HG03432 (cell line): ENCODE data around the gene CD58.
"Not testable (repeated sequence)": the region's sequence is repeated elsewhere in the genome, so short reads cannot be mapped to it uniquely, and the experiment has no call there.

ENCODE experiments used
- ATAC-seq: cut with Tn5 transposase; IDR thresholded peaks from one replicate; pipeline ENCODE4 v1.9.1; 2021; ENCODE audit warnings: mild to moderate bottlenecking, moderate library complexity; ENCODE audit not compliant: unreplicated experiment

The CD58 gene

DNA sequence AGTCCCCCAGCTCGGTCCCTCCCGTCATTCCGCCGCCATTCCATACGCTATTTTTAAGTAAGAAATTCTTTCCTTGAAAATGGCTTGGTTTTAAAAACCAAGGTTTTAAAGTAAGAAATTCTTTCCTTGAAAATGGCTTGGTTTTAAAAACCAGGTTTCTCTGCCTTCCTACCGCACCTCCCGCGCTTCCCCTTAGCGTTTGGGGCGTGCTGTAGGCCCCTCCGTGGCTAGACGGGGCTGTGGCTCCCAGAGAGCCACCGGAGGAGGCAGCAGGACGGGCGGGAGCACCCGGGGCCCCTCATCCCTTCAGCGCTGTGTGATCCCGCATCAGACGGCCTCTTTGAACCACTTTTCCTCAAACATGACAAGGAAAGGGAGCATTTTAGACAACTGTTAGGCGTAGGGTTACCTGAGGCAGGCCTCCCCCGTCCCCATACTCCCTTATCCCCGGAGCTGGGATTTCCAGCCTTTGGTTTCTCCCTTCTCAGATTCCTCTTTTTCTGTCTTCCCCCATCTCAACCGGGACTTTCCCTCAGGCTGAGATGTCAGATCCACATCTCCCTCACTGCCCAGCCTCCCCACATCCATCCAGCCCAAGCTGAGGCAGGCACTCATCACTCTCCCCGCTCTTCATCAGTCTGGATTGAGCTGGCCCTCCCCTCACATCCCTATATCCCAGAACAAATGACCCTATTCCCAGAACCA is 541 bp upstream of the CD58 start:
- no peak for ATAC-seq

DNA sequence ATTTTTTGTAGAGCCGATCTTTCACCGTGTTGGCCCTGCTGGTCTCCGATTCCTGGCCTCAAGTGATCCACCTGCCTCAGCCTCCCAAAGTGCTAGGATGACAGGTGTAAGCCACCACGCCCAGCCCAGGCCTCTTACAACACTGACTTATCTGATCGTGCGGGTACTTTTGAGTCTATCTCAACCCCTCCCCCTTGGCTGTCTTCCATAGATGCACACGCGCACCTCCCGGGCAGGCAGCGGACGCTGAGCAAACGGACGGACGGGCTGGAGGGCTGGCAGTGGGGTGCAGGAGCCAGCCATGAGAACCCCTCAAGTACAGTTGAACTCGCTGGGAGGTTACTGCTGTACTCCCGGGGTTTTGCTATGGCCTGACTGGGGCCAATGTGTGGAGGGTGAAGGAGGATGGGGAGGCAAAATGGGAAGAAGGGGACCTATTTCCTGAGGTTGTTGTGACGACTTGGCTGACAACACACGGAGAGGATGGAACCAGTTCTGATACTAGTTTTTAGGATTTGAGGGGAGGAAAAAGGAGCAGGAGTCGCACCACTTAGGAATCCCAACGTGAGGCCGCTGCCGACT is 959 bp downstream of the CD58 start:
- ATAC-seq = peak; percentile 12

DNA sequence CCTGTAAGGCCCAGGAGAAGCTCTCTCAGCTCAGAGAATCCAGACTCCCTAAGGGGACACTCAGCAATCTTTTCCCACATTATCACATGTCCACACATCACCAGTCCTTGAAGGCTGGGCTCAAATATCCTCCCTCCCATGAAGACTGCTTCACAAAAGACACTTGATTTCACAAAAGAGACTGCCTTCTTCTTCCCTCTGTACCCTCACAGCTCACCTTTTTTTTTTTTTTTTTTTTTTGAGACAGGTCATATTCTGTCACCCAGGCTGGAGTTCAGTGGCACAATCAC is 1.5 kb downstream of the CD58 start:
- no peak for ATAC-seq

DNA sequence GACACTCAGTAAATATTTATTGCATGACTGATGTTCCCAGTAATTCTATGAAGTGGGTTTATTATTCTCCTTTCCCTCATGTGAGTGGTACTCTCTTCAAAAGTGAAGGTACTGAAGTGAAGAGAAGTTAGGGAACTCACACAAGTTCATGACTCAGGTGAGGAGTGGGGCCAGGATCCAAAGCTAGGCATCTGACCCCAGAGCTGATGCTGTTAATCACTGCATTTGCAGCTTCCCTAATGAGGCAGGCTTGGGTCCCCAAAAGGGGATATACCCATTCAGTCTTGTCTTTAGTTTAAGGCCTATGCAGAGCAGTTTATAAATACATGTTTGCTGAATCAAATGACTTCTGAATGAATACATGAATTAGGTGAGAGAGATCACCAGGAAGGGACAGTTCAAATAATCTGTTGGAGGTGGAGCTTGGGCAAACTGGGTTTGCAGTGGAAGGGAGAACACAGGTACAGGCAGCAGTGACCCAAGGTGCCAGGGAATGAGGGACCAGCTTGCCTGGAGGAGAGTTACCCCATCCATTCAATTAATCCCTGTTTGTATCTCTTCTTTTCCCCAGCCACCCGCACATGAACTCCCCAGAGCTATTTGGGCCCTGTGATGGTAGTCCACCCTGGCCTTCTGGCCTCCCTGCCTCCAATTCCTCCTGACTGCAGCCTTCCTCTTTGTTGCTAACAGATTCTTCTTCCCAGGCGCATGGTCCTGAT is 2.0 kb downstream of the CD58 start:
- no peak for ATAC-seq

DNA sequence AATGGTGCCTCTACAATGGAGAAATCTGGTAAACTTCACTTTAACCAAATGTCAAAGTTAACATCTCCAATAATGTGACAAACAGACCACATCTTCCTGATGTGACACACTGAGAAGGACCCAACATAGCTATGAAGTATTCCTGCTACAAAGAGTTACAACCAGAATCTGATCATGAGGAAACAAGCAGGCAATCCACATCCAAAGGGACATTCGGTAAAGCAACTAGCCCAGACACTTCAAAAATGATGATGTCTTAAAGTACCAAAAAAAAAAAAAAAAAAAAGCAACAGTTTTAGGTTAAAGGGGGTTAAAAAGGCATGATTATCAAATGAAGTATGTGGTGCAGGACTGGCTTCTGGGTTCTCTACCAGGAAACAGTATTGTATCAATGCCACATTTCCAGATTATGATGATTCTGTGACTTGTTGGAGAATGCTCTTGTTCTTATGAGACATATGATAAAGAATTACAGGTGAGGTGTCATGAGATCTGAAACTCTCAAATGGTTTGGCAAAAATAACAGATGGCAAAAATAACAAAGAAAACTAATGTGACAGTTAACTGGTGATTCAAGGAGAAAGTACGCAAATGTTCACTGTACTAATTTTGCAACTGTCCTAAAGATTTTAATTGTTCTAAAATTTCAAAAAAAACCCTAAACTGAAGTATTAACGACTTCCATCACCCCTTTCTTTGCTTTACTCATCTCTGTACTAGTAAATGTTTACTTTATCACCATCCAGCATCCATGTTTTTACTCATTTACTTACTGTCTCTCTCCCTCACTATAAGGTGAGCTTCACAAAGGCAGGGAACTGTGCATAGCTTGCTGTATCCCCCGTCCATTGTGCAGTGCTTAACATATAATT is 2.8 kb downstream of the CD58 start:
- no peak for ATAC-seq

DNA sequence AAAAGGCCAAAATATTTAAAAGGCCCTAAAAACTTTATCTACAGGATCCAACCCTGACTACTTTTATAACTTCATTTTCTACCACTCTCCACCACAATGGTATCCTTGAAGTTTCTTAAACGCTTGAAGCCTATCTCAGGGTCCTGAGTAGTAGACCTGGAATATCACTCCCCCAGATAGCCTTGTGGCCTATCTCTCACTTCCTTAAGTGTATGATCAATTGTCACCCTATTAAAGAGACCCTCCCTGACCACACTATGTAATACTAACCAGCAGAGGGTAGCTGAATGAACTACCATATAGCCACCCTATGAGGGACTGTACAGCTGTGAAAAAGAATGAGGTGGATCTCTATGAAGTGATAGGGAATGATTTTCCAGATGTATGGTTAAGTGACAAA is 5.6 kb downstream of the CD58 start:
- ATAC-seq = no peak

DNA sequence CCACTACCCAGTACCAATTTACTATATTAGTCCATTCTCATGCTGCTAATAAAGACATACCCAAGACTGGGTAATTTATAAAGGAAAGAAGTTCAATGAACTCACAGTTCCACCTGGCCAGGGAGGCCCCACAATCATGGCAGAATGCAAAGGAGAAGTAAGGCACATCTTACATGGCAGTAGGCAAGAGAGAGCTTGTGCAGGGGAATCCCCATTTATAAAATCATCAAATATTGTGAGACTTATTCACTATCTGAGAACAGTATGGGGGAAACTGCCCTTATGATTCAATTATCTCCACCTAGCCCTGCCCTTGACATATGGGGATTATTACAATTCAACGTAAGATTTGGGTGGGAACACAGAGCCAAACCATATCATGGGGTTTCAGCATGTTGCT is 6.4 kb downstream of the CD58 start:
- ATAC-seq = no peak

DNA sequence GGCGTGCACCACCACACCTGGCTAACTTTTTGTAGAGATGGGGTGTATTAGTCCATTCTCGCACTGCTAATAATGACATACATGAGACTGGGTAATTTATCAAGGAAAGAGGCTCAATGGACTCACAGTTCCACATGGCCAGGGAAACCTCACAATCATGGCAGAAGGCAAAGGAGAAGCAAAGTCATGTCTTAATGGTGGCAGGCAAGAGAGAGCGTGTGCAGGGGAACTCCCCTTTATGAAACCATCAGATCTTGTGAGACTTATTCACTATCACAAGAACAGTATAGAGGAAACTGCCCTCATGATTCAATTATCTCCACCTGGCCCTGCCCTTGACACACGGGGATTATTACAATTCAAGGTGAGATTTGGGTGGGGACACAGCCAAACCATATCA is 8.4 kb downstream of the CD58 start:
- not testable (repeated sequence) for ATAC-seq

DNA sequence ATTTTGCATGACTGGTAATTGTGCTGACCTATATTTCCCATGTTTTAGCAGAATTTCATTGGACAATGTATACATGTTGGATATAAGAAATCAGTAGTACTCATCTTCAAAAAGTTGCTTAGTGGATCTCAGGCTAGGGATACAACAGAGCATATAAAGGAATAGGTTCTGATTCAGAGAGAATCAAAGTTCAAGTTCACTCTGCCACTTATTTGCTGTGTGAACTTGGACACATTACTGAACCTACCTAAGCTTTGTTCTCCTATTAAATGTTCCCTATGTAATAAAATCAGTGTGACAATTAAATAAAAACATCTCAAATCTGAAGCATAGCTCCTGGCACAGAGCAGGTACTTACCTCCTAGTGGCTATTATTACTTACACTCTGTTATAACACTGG is 9.3 kb downstream of the CD58 start:
- no peak for ATAC-seq

DNA sequence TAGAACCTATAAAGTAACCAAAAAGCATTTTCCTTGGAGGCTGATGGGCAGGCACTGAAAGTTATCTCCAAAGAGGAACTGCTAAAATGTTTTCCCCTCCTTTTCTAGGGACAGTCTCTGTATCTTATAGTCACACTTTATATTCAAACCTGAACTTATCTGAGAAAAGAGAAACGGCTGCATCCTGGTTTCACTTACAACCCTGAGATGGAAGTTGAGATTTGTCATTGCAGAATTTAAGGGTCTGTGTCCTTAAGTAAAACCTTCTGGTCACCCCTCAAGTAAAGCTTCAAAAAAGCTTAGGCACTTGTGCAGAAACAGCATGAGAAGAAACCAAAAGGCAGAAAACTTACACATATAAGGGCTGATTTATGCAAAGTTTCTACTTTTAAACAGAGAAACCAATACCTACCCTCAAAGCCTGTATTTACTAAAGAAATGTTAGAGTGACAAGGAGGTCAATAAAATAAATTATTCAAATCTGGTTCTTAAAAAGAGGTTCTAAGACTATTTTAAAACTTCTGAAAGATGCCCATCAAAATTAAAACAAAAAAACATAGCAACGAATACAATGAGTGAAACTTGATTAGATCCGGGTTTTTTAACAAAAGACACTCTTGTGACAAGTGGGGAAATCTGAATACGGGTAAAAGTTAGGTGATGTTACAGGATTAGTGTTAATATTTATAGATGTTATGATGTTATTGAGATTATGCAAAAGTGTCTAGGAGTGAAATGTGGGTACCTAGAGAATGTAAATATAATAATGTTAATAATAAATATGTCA is 9.9 kb downstream of the CD58 start:
- peak; percentile 23 for ATAC-seq

DNA sequence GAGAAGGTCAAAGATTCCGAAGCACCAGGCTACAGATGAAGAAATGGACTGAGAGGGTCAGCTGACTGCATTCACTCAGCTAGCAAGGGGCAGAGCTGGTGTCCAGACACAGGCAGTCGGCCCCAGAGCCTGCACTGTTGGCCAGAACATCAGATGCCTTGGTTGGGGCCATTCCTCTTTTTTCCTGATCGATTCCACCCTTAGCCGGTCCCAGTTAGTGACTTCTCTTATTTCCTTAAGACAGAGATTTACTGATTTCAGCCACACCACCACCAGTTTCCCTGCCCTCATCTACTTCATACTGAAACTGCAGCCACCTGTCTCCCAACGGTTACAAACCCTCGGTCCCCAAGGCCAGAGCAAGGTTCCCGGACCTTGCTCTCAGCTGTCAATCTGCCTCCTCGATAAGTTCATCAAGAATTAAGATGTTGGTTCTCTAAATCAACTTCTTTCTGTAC is 11.5 kb downstream of the CD58 start:
- ATAC-seq = peak; percentile 38

DNA sequence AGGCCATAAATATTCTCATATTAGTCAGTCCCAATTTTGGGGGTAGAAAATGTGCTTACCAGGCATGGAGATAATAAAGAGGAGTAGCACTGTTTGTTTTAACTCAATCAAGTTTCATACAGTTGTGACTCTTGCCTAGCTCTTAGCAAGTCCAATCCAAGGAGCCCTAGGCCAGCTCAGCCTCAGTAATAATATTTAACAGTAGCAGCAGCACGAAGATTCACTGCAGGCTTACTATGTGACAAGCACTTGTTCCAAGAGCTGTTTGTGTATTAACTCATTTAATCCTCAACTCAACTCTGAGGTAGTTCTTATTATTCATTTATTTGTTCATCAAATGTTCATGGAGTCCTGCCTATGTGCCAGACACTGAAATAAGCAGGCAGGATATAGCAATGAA is 12.3 kb downstream of the CD58 start:
- no peak for ATAC-seq

DNA sequence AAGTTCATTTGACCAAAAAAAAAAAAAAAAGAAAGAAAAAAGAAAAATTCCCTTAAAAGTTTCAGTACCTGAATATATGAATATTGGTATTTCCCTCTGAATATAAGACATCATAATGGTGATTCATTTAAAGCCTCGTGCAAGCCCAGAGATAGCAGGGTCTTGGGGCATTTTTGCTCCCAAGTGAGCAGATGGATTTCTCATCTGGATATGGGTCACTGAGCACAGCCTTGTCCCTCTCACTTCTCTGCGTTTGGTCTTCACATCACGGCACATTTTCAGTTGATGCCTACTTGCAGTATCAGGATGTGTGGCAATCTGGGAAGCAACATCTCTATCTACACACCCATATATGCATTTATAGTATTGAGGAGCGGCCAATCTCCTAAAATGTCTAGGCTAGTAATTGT is 12.7 kb downstream of the CD58 start:
- peak; percentile 33 for ATAC-seq

DNA sequence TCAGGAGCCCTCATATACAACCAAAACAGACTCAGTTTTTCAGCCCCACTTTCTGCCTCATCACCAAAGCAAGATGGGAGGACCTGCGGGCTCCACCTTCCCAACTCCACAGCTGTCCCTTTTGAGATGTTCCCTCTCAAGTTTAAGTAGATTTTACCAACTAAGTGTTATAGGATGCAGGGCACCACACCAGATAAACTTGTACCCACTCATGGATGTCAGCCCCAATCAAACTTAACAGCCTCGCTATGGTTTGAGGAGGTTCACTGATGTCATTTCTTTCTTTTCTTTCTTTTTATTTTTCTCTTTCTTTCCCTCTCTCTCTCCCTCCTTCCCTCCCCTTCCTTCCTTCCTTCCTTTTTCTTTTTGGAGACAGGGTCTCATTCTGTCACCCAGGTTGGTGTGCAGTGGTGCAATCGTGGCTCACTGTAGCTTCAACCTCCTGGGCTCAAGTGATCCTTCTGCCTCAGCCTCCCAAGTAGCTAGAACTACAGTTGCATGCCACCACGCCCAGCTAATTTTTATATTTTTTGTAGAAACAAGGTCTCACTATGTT is 13.4 kb downstream of the CD58 start:
- ATAC-seq = no peak

DNA sequence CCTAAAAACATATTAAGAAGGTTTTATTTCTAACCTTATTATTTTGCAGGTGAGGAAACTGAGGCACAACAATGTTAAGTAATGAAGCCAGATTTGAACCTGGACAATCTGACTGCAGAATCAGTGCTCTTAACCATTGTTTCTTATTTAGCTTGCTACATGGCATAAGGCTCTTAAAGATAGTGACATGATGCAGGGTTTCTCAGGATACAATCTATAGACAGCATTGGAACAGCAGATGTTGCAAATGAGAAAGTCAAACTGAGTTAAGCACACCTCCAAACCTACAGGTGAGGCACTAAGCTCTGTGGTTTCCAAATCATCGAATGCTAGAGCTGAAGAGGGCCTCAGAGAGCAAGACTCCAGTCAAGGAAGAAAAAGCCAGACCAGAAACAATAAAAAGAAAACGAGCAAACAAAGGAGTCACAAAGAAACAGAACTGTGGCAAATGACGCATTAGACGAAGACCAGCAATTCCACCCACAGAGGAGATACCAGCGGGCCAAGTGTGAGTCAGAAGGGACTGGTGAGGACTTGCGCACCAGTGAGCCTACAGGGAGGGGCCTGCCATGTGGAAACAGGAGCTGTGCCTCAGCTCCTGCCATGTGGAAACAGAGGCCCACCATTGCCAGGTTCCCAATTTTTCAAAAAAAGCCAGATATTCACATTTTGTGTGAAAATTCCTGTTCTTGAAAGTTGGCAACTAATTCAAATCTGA is 14.4 kb downstream of the CD58 start:
- ATAC-seq = peak; percentile 67

DNA sequence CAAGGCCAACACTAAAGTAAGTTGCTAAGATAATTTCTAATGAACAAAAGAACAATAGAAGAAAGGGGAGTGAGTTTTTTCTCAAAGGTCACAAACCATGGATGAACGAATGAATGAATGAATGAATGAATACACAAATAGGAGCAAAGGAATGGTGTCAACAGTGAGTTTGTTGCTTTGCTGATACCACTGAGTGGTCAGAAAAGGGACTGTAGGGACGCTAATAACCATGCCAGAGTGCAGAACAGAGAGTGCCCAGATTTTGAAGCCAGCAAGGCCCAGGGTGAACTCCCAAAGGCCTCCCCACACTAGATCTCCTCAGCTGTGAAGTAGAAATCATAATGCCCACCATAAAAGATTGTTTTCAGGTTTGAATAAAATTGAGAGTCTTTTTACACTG is 15.9 kb downstream of the CD58 start:
- ATAC-seq = no peak

DNA sequence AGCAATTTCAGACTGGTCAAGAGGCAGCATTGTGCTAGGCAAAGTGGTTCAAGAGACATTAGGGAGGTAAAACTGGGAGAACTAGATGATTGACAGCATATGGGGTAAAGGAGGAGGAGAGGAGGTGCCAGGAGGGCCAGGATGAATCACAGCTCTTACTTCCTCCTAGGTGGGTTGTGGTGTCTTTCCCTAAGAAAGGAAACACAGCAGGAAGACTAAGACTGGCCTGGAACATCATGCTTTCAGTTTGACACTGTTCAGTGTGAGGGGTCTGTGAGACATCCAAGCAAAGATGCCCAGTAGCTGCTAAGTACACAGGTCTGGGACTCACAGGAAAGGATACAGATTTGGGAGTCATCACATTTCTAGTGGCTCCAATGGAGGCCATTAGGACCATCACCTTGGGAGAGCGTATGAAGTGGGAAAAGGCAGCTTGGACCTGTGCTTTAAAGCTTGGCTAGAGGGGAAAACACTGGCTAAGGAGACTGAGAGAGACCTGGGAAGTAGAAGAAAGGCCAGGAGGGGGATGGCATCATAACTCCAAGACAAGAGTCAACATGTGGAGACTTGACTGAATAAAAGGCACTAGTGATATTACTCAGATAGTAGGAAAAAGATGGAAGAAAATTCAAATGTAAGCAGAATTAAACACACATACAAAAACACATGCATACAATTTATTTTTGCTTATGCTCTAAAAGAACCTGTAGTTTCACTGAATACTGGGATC is 17.3 kb downstream of the CD58 start:
- ATAC-seq = no peak

DNA sequence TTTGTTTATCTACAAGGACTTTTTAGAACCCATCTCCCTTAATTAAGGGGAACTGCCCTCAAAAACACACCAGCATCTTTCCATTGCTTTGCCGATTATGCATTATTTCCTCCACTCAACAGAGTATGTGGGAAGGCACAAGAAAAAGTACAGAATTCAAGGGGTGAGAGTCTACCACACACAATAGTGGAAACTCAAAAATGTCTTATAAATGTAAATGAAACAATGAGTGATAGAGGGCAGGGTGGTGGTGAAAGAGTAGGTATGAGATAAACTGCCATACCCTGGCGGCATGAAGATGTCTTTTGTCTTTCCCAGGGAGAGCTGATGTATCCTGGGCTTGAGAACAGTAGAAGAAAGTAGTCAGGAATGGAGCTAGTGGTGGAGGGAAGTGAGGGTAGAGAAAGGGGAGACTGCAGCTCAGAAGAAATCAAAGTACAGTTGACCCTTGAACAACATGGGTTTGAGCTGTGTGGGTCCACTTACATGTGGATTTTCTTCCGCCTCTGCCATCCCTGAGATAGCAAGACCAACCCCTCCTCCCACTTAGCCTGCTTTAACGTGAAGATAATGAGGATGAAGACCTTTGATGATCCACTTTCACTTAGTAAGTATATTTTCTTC is 24.4 kb downstream of the CD58 start:
- no peak for ATAC-seq

DNA sequence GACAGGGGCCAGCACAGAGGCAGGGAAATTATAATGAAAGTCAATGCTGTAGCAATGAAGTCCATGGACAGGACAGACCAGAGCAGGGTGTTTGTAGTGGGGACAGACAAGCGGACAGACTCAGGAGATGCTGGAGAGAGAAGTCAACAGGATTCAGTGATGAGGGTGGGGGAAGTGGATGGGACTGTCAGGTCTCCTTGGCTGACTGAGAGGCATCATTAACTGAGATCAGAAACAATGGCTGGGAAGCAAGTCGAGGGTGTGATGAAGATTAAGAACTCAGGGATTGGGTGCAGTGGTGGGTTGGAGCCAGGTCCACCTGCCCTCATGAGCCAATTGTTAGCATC is 25.5 kb downstream of the CD58 start:
- peak; percentile 4 for ATAC-seq
